Neural cell (in vitro differentiated cells): ENCODE data around the gene HS6ST3. TPM values are rescaled to one million over a fixed set of nuclear protein-coding genes. Genes with fewer than 3 reads are reported as not detected.

Experiments used
- H2AFZ ChIP-seq: fragments of 200-600, 300-800 bp; sonication (generic), shearing (Covaris generic); 2 replicates; pipeline ENCODE4 v1.6.0; 2014; ENCODE audit warnings: low read depth, mild to moderate bottlenecking, antibody characterized with exemption, low read length, moderate library complexity
- H3F3A ChIP-seq: fragments of 200-600 bp; shearing (Covaris generic); 2 replicates; pipeline ENCODE4 v1.6.1; 2016; ENCODE audit warnings: mild to moderate bottlenecking, moderate library complexity, mixed read lengths, antibody characterized with exemption, low read length; ENCODE audit not compliant: insufficient read depth, poor library complexity, severe bottlenecking
- H3K27ac ChIP-seq: fragments of 200-600, 300-800 bp; sonication (generic), shearing (Covaris generic); 2 replicates; pipeline ENCODE4 v1.5.1; 2014; ENCODE audit warnings: mild to moderate bottlenecking, low read length, moderate library complexity
- H3K27me3 ChIP-seq: fragments of 300-800, 200-600 bp; sonication (generic), shearing (Covaris generic); 2 replicates; pipeline ENCODE4 v1.6.0; 2014; ENCODE audit warnings: mild to moderate bottlenecking, low read depth, low read length, moderate library complexity; ENCODE audit not compliant: insufficient read depth
- H3K36me3 ChIP-seq: fragments of 300-800, 200-600 bp; sonication (generic), shearing (Covaris generic); 2 replicates; pipeline ENCODE4 v1.5.1; 2014; ENCODE audit warnings: mild to moderate bottlenecking, antibody characterized with exemption, low read length, moderate library complexity; ENCODE audit not compliant: insufficient read depth
- H3K4me2 ChIP-seq: fragments of 300-800, 200-600 bp; sonication (generic), shearing (Covaris generic); 2 replicates; pipeline ENCODE4 v1.6.0; 2014; ENCODE audit warnings: mild to moderate bottlenecking, low read length
- H3K4me3 ChIP-seq: fragments of 300-800, 200-600 bp; sonication (generic), shearing (Covaris generic); 2 replicates; pipeline ENCODE4 v1.5.1; 2014; ENCODE audit warnings: mild to moderate bottlenecking, low read length, moderate library complexity
- H3K79me2 ChIP-seq: fragments of 200-600 bp; shearing (Covaris generic); replicated peaks from 2 replicates; pipeline ENCODE4 v1.6.0; 2014; ENCODE audit warnings: mild to moderate bottlenecking, low read length, moderate library complexity; ENCODE audit not compliant: insufficient read depth
- H3K9ac ChIP-seq: fragments of 300-800, 200-600 bp; sonication (generic), shearing (Covaris generic); 2 replicates; pipeline ENCODE4 v1.6.1; 2016; ENCODE audit warnings: mild to moderate bottlenecking, low read length, mixed read lengths
- H3K9me2 ChIP-seq: fragments of 200-600 bp; shearing (Covaris generic); 2 replicates; pipeline ENCODE4 v1.6.1; 2016; ENCODE audit warnings: mild to moderate bottlenecking, low read length, mixed read lengths; ENCODE audit not compliant: insufficient read depth
- H3K9me3 ChIP-seq: fragments of 200-600, 300-800 bp; sonication (generic), shearing (Covaris generic); 2 replicates; pipeline ENCODE4 v1.6.1; 2016; ENCODE audit warnings: mild to moderate bottlenecking, mixed run types, low read length, moderate library complexity, mixed read lengths
- H4K20me1 ChIP-seq: fragments of 200-600 bp; shearing (Covaris generic); 2 replicates; pipeline ENCODE4 v1.6.1; 2016; ENCODE audit warnings: mild to moderate bottlenecking, mixed run types; ENCODE audit not compliant: insufficient read depth
- CTCF ChIP-seq: fragments of 450-650 bp; IDR thresholded peaks from 2 replicates; pipeline ENCODE4 v1.5.1; 2014; ENCODE audit warnings: antibody characterized with exemption, mild to moderate bottlenecking, moderate library complexity; ENCODE audit not compliant: poor library complexity, severe bottlenecking
- EP300 ChIP-seq: fragments of 450-650 bp; conservative IDR thresholded peaks from 2 replicates; pipeline ENCODE4 v1.6.1; 2014; ENCODE audit warnings: antibody characterized with exemption, mild to moderate bottlenecking, moderate library complexity; ENCODE audit not compliant: poor library complexity, severe bottlenecking
- EZH2 ChIP-seq: fragments of 200-600, 300-800 bp; shearing (Covaris generic), sonication (generic); IDR thresholded peaks from 2 replicates; pipeline ENCODE4 v1.6.1; 2014; ENCODE audit warnings: antibody characterized with exemption, low read length, borderline replicate concordance, mild to moderate bottlenecking; ENCODE audit not compliant: insufficient read depth, poor library complexity, severe bottlenecking
- MXI1 ChIP-seq: fragments of 450-650 bp; conservative IDR thresholded peaks from 2 replicates; pipeline ENCODE4 v1.6.1; 2014; ENCODE audit warnings: antibody characterized with exemption, mild to moderate bottlenecking; ENCODE audit not compliant: poor library complexity, severe bottlenecking
- POLR2AphosphoS5 ChIP-seq: IDR thresholded peaks from 2 replicates; pipeline ENCODE4 v1.6.1; 2012
- RAD21 ChIP-seq: fragments of 450-650 bp; conservative IDR thresholded peaks from 2 replicates; pipeline ENCODE4 v1.6.1; 2014; ENCODE audit warnings: antibody characterized with exemption, mild to moderate bottlenecking, moderate library complexity
- SMC3 ChIP-seq: fragments of 450-650 bp; conservative IDR thresholded peaks from 2 replicates; pipeline ENCODE4 v1.6.1; 2014; ENCODE audit warnings: antibody characterized with exemption, mild to moderate bottlenecking, moderate library complexity; ENCODE audit not compliant: poor library complexity
- TAF1 ChIP-seq: IDR thresholded peaks from 2 replicates; pipeline ENCODE4 v1.6.1; 2012; ENCODE audit warnings: low read depth
- polyA plus RNA-seq: library from polyadenylated mRNA; depleted of rRNA; stranded (reverse); fragments of >200 nt; gene quantifications from 2 replicates; pipeline ENCODE4 v1.2.3, GENCODE V29; 2014
- TF ChIP-seq, protein P1 (sequence below): IDR thresholded peaks from 2 replicates; pipeline ENCODE4 v1.6.1; 2012; ENCODE audit warnings: borderline replicate concordance

Gene HS6ST3
- polyA plus RNA-seq, 1 donor from 2014 or later: 10.9 TPM

- Histone ChIP-seq H3K9ac (no peak overlapping the region), H3K4me2 (no peak overlapping the region), H2AFZ (no peak overlapping the region), H3K27me3 (no peaks in the 10 kb centered on the region), H3K79me2 (no peaks in the 10 kb centered on the region), H3F3A (no peaks in the 10 kb centered on the region), H3K27ac (no peak overlapping the region), H3K36me3 (no peaks in the 10 kb centered on the region), H3K9me2 (no peaks in the 10 kb centered on the region), H3K9me3 (no peaks in the 10 kb centered on the region), H3K4me3 (no peak overlapping the region), H4K20me1 (no peaks in the 10 kb centered on the region)
- TF ChIP-seq, protein P1, sequence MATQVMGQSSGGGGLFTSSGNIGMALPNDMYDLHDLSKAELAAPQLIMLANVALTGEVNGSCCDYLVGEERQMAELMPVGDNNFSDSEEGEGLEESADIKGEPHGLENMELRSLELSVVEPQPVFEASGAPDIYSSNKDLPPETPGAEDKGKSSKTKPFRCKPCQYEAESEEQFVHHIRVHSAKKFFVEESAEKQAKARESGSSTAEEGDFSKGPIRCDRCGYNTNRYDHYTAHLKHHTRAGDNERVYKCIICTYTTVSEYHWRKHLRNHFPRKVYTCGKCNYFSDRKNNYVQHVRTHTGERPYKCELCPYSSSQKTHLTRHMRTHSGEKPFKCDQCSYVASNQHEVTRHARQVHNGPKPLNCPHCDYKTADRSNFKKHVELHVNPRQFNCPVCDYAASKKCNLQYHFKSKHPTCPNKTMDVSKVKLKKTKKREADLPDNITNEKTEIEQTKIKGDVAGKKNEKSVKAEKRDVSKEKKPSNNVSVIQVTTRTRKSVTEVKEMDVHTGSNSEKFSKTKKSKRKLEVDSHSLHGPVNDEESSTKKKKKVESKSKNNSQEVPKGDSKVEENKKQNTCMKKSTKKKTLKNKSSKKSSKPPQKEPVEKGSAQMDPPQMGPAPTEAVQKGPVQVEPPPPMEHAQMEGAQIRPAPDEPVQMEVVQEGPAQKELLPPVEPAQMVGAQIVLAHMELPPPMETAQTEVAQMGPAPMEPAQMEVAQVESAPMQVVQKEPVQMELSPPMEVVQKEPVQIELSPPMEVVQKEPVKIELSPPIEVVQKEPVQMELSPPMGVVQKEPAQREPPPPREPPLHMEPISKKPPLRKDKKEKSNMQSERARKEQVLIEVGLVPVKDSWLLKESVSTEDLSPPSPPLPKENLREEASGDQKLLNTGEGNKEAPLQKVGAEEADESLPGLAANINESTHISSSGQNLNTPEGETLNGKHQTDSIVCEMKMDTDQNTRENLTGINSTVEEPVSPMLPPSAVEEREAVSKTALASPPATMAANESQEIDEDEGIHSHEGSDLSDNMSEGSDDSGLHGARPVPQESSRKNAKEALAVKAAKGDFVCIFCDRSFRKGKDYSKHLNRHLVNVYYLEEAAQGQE: no peak
- TF ChIP-seq EZH2 (no peak), POLR2AphosphoS5 (no peak)
Observed at GRCh38 chr13:96181911-96182310, 92.0 kb downstream of the HS6ST3 start.

DNA sequence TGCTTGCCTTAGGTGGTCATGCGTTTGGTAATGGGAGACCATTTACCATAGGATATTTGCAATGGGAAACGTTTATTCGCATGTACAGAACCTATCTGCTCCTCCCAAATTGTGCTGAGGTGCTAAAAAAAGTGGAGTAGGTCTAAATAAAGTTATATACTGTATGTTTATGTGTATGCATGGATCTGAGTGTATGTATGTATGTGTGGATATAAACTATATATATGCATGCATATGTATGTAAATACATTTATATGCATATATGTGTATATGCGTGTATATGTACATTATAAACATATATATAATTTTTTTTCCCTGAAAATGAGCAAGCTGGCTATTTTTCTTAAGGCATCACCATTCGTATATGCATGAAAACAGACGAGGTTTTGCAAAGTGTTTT is 95.9 kb downstream of the HS6ST3 start:
- H3F3A ChIP-seq: no peaks in the 10 kb centered on the region
- H4K20me1 ChIP-seq: no peaks in the 10 kb centered on the region
- no peak overlapping the region for H2AFZ ChIP-seq
- H3K4me2 ChIP-seq: no peak overlapping the region
- H3K9ac ChIP-seq: no peak overlapping the region
- H3K27me3 ChIP-seq: no peaks in the 10 kb centered on the region
- H3K9me2 ChIP-seq: no peaks in the 10 kb centered on the region
- no peaks in the 10 kb centered on the region for H3K79me2 ChIP-seq
- no peak overlapping the region for H3K4me3 ChIP-seq
- H3K9me3 ChIP-seq: no peaks in the 10 kb centered on the region
- no peak overlapping the region for H3K27ac ChIP-seq
- TF ChIP-seq CTCF: no peak
- TF ChIP-seq, protein P1: no peak
- no peak for TF ChIP-seq SMC3
- no peak for TF ChIP-seq POLR2AphosphoS5
- no peak for TF ChIP-seq EP300
- no peak for TF ChIP-seq TAF1
- no peak for TF ChIP-seq RAD21
- TF ChIP-seq MXI1: no peak
- no peak for TF ChIP-seq EZH2
- H3K36me3 ChIP-seq: no peaks in the 10 kb centered on the region
